Neural cell (in vitro differentiated cells): ENCODE results near the gene C1orf50. TPM values are rescaled to one million over a fixed set of nuclear protein-coding genes. Genes with fewer than 3 reads are reported as not detected.

Source experiments
- H2AFZ ChIP-seq: fragments of 200-600, 300-800 bp; sonication (generic), shearing (Covaris generic); 2 replicates; pipeline ENCODE4 v1.6.0; 2014; ENCODE audit warnings: low read depth, mild to moderate bottlenecking, antibody characterized with exemption, low read length, moderate library complexity
- H3F3A ChIP-seq: fragments of 200-600 bp; shearing (Covaris generic); 2 replicates; pipeline ENCODE4 v1.6.1; 2016; ENCODE audit warnings: mild to moderate bottlenecking, moderate library complexity, mixed read lengths, antibody characterized with exemption, low read length; ENCODE audit not compliant: insufficient read depth, poor library complexity, severe bottlenecking
- H3K27ac ChIP-seq: fragments of 200-600, 300-800 bp; sonication (generic), shearing (Covaris generic); 2 replicates; pipeline ENCODE4 v1.5.1; 2014; ENCODE audit warnings: mild to moderate bottlenecking, low read length, moderate library complexity
- H3K27me3 ChIP-seq: fragments of 300-800, 200-600 bp; sonication (generic), shearing (Covaris generic); 2 replicates; pipeline ENCODE4 v1.6.0; 2014; ENCODE audit warnings: mild to moderate bottlenecking, low read depth, low read length, moderate library complexity; ENCODE audit not compliant: insufficient read depth
- H3K36me3 ChIP-seq: fragments of 300-800, 200-600 bp; sonication (generic), shearing (Covaris generic); 2 replicates; pipeline ENCODE4 v1.5.1; 2014; ENCODE audit warnings: mild to moderate bottlenecking, antibody characterized with exemption, low read length, moderate library complexity; ENCODE audit not compliant: insufficient read depth
- H3K4me2 ChIP-seq: fragments of 300-800, 200-600 bp; sonication (generic), shearing (Covaris generic); 2 replicates; pipeline ENCODE4 v1.6.0; 2014; ENCODE audit warnings: mild to moderate bottlenecking, low read length
- H3K4me3 ChIP-seq: fragments of 300-800, 200-600 bp; sonication (generic), shearing (Covaris generic); 2 replicates; pipeline ENCODE4 v1.5.1; 2014; ENCODE audit warnings: mild to moderate bottlenecking, low read length, moderate library complexity
- H3K79me2 ChIP-seq: fragments of 200-600 bp; shearing (Covaris generic); replicated peaks from 2 replicates; pipeline ENCODE4 v1.6.0; 2014; ENCODE audit warnings: mild to moderate bottlenecking, low read length, moderate library complexity; ENCODE audit not compliant: insufficient read depth
- H3K9ac ChIP-seq: fragments of 300-800, 200-600 bp; sonication (generic), shearing (Covaris generic); 2 replicates; pipeline ENCODE4 v1.6.1; 2016; ENCODE audit warnings: mild to moderate bottlenecking, low read length, mixed read lengths
- H3K9me2 ChIP-seq: fragments of 200-600 bp; shearing (Covaris generic); 2 replicates; pipeline ENCODE4 v1.6.1; 2016; ENCODE audit warnings: mild to moderate bottlenecking, low read length, mixed read lengths; ENCODE audit not compliant: insufficient read depth
- H3K9me3 ChIP-seq: fragments of 200-600, 300-800 bp; sonication (generic), shearing (Covaris generic); 2 replicates; pipeline ENCODE4 v1.6.1; 2016; ENCODE audit warnings: mild to moderate bottlenecking, mixed run types, low read length, moderate library complexity, mixed read lengths
- H4K20me1 ChIP-seq: fragments of 200-600 bp; shearing (Covaris generic); 2 replicates; pipeline ENCODE4 v1.6.1; 2016; ENCODE audit warnings: mild to moderate bottlenecking, mixed run types; ENCODE audit not compliant: insufficient read depth
- EP300 ChIP-seq: fragments of 450-650 bp; conservative IDR thresholded peaks from 2 replicates; pipeline ENCODE4 v1.6.1; 2014; ENCODE audit warnings: antibody characterized with exemption, mild to moderate bottlenecking, moderate library complexity; ENCODE audit not compliant: poor library complexity, severe bottlenecking
- EZH2 ChIP-seq: fragments of 200-600, 300-800 bp; shearing (Covaris generic), sonication (generic); IDR thresholded peaks from 2 replicates; pipeline ENCODE4 v1.6.1; 2014; ENCODE audit warnings: antibody characterized with exemption, low read length, borderline replicate concordance, mild to moderate bottlenecking; ENCODE audit not compliant: insufficient read depth, poor library complexity, severe bottlenecking
- MXI1 ChIP-seq: fragments of 450-650 bp; conservative IDR thresholded peaks from 2 replicates; pipeline ENCODE4 v1.6.1; 2014; ENCODE audit warnings: antibody characterized with exemption, mild to moderate bottlenecking; ENCODE audit not compliant: poor library complexity, severe bottlenecking
- POLR2AphosphoS5 ChIP-seq: IDR thresholded peaks from 2 replicates; pipeline ENCODE4 v1.6.1; 2012
- RAD21 ChIP-seq: fragments of 450-650 bp; conservative IDR thresholded peaks from 2 replicates; pipeline ENCODE4 v1.6.1; 2014; ENCODE audit warnings: antibody characterized with exemption, mild to moderate bottlenecking, moderate library complexity
- SMC3 ChIP-seq: fragments of 450-650 bp; conservative IDR thresholded peaks from 2 replicates; pipeline ENCODE4 v1.6.1; 2014; ENCODE audit warnings: antibody characterized with exemption, mild to moderate bottlenecking, moderate library complexity; ENCODE audit not compliant: poor library complexity
- TAF1 ChIP-seq: IDR thresholded peaks from 2 replicates; pipeline ENCODE4 v1.6.1; 2012; ENCODE audit warnings: low read depth
- polyA plus RNA-seq: library from polyadenylated mRNA; depleted of rRNA; stranded (reverse); fragments of >200 nt; gene quantifications from 2 replicates; pipeline ENCODE4 v1.2.3, GENCODE V29; 2014
- TF ChIP-seq, protein P1 (sequence below): fragments of 450-650 bp; IDR thresholded peaks from 2 replicates; pipeline ENCODE4 v1.5.1; 2014; ENCODE audit warnings: antibody characterized with exemption, mild to moderate bottlenecking, moderate library complexity; ENCODE audit not compliant: poor library complexity, severe bottlenecking
- TF ChIP-seq, protein P2 (sequence below): IDR thresholded peaks from 2 replicates; pipeline ENCODE4 v1.6.1; 2012; ENCODE audit warnings: borderline replicate concordance

Gene C1orf50
- polyA plus RNA-seq, 1 donor from 2014 or later: 26.7 TPM

DNA sequence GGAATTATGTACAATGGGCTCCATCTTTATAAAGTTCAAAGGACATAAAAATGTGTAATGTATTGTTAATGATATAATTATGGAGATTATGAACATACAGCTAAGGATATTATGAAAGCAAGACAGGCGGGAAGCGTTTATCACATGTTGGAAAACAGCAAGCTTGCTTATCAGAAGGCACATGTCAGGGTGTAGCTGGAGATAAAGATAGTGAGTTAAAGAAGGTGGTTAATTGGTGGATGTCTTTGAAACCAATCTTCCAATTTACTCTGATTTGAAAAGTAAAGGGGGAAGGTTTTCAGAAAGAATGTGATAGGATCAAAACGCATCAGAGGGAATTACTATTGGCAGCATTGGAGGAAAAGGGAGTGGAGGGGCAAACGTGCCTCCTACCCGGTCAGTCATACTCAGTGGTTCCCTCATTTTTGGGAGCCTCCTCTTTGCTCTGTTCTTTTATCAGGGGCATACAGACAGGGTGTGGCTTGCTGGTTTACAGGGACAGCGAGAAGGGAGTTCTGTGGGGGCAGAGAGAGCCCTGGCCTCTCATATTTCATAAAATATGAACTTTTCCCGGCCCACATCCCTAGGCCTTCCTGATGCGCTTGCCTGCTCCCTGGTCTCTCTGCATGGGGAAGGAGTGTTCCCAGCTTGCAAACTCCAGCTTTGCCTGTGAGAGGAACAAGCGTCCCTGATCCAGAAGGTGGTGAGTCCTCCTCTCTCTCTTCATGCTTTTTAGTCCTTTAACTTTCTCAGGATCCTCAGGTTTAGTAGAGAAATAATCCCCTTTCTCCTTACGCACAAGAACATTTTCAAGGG is 58.2 kb downstream of the C1orf50 start:
- Histone ChIP-seq H3K27ac (no peak overlapping the region), H2AFZ (no peak overlapping the region), H3K9me2 (no peaks in the 10 kb centered on the region), H3K4me3 (no peak overlapping the region), H4K20me1 (no peaks in the 10 kb centered on the region), H3K9ac (no peak overlapping the region), H3K36me3 (no peaks in the 10 kb centered on the region), H3F3A (no peaks in the 10 kb centered on the region), H3K4me2 (no peak overlapping the region), H3K9me3 (no peaks in the 10 kb centered on the region), H3K27me3 (no peaks in the 10 kb centered on the region), H3K79me2 (no peaks in the 10 kb centered on the region)
- TF ChIP-seq, protein P1, sequence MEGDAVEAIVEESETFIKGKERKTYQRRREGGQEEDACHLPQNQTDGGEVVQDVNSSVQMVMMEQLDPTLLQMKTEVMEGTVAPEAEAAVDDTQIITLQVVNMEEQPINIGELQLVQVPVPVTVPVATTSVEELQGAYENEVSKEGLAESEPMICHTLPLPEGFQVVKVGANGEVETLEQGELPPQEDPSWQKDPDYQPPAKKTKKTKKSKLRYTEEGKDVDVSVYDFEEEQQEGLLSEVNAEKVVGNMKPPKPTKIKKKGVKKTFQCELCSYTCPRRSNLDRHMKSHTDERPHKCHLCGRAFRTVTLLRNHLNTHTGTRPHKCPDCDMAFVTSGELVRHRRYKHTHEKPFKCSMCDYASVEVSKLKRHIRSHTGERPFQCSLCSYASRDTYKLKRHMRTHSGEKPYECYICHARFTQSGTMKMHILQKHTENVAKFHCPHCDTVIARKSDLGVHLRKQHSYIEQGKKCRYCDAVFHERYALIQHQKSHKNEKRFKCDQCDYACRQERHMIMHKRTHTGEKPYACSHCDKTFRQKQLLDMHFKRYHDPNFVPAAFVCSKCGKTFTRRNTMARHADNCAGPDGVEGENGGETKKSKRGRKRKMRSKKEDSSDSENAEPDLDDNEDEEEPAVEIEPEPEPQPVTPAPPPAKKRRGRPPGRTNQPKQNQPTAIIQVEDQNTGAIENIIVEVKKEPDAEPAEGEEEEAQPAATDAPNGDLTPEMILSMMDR: no peak
- TF ChIP-seq EZH2: no peak
- TF ChIP-seq MXI1: no peak
- TF ChIP-seq EP300: no peak
- TF ChIP-seq POLR2AphosphoS5: no peak
- TF ChIP-seq, protein P2, sequence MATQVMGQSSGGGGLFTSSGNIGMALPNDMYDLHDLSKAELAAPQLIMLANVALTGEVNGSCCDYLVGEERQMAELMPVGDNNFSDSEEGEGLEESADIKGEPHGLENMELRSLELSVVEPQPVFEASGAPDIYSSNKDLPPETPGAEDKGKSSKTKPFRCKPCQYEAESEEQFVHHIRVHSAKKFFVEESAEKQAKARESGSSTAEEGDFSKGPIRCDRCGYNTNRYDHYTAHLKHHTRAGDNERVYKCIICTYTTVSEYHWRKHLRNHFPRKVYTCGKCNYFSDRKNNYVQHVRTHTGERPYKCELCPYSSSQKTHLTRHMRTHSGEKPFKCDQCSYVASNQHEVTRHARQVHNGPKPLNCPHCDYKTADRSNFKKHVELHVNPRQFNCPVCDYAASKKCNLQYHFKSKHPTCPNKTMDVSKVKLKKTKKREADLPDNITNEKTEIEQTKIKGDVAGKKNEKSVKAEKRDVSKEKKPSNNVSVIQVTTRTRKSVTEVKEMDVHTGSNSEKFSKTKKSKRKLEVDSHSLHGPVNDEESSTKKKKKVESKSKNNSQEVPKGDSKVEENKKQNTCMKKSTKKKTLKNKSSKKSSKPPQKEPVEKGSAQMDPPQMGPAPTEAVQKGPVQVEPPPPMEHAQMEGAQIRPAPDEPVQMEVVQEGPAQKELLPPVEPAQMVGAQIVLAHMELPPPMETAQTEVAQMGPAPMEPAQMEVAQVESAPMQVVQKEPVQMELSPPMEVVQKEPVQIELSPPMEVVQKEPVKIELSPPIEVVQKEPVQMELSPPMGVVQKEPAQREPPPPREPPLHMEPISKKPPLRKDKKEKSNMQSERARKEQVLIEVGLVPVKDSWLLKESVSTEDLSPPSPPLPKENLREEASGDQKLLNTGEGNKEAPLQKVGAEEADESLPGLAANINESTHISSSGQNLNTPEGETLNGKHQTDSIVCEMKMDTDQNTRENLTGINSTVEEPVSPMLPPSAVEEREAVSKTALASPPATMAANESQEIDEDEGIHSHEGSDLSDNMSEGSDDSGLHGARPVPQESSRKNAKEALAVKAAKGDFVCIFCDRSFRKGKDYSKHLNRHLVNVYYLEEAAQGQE: no peak
- no peak for TF ChIP-seq TAF1
- no peak for TF ChIP-seq RAD21
- no peak for TF ChIP-seq SMC3

Other genes with a start within 250 kb of the C1orf50 start
- gene PPIH, start 108.8 kb upstream of the C1orf50 start, polyA plus RNA-seq: 61.9 and 85.0 TPM in 2 replicates
- gene YBX1, start 84.8 kb upstream of the C1orf50 start, polyA plus RNA-seq: 668 and 706 TPM in 2 replicates
- not detected in 2 replicates for gene CLDN19, start 27.0 kb upstream of the C1orf50 start, polyA plus RNA-seq
- gene P3H1, start 221 bp upstream of the C1orf50 start, polyA plus RNA-seq: 32.4 and 47.6 TPM in 2 replicates
- gene TMEM269, start 17.7 kb downstream of the C1orf50 start, polyA plus RNA-seq: 1.1 and 1.9 TPM in 2 replicates
- gene ERMAP, start 49.9 kb downstream of the C1orf50 start, polyA plus RNA-seq: 10.2 and 10.6 TPM in 2 replicates
- 210 and 231 TPM in 2 replicates for gene SVBP, start 50.1 kb downstream of the C1orf50 start, polyA plus RNA-seq
- gene ZNF691, start 79.4 kb downstream of the C1orf50 start, polyA plus RNA-seq: 14.9 and 16.2 TPM in 2 replicates
- gene SLC2A1, start 191.6 kb downstream of the C1orf50 start, polyA plus RNA-seq: 39.4 and 40.6 TPM in 2 replicates